Renal pelvis (tissue), 4 donors: ENCODE measurements around the gene CFAP46. TPM values are rescaled to one million over a fixed set of nuclear protein-coding genes. Genes with fewer than 3 reads are reported as not detected.
"Not testable (repeated sequence)": the region's sequence is repeated elsewhere in the genome, so short reads cannot be mapped to it uniquely, and the experiment has no call there.

Experiments used
- DNase-seq: peaks from one replicate; pipeline ENCODE4 v3.0.0-alpha.2; 2013
- polyA plus RNA-seq, 3 donors: library from polyadenylated mRNA; unstranded; fragments of 120-200 nt; gene quantifications; one replicate each; pipeline ENCODE4 v1.2.1, GENCODE V29; 2013; ENCODE audit not compliant: insufficient read length in 3 of 3

The CFAP46 gene
- polyA plus RNA-seq, 3 donors = 7.4 to 11.3 (median 11.2) TPM

GRCh38 chr10:132913559-132914115, 28.7 kb downstream of the CFAP46 start:
- DNase-seq = no peak

- DNase-seq = peak; percentile 71
Observed at GRCh38 chr10:132912713-132913558, 29.4 kb downstream of the CFAP46 start.

- no peak for DNase-seq
Observed at GRCh38 chr10:132912225-132912712, 30.1 kb downstream of the CFAP46 start.

GRCh38 chr10:132911786-132912097, 30.6 kb downstream of the CFAP46 start:
- DNase-seq = no peak

- peak; percentile 50 for DNase-seq
Observed at GRCh38 chr10:132910901-132911785, 31.2 kb downstream of the CFAP46 start.

GRCh38 chr10:132910186-132910880, 32.0 kb downstream of the CFAP46 start:
- no peak for DNase-seq

GRCh38 chr10:132909491-132910071, 32.8 kb downstream of the CFAP46 start:
- no peak for DNase-seq

GRCh38 chr10:132908621-132909295, 33.6 kb downstream of the CFAP46 start:
- no peak for DNase-seq

- DNase-seq = no peak
Observed at GRCh38 chr10:132907821-132908620, 34.3 kb downstream of the CFAP46 start.

GRCh38 chr10:132906836-132907235, 35.5 kb downstream of the CFAP46 start:
- no peak for DNase-seq

- no peak for DNase-seq
Observed at GRCh38 chr10:132906106-132906505, 36.3 kb downstream of the CFAP46 start.

GRCh38 chr10:132905661-132906060, 36.7 kb downstream of the CFAP46 start:
- DNase-seq = no peak

GRCh38 chr10:132904814-132905649, 37.3 kb downstream of the CFAP46 start:
- no peak for DNase-seq

GRCh38 chr10:132904181-132904813, 38.1 kb downstream of the CFAP46 start:
- no peak for DNase-seq

- DNase-seq = not testable (repeated sequence)
Observed at GRCh38 chr10:132902656-132903575, 39.5 kb downstream of the CFAP46 start.

- no peak for DNase-seq
Observed at GRCh38 chr10:132901351-132901750, 41.0 kb downstream of the CFAP46 start.

GRCh38 chr10:132900211-132900756, 42.1 kb downstream of the CFAP46 start:
- no peak for DNase-seq
